ENCODE measurements around the gene ALS2CL.

The ALS2CL gene

DNA sequence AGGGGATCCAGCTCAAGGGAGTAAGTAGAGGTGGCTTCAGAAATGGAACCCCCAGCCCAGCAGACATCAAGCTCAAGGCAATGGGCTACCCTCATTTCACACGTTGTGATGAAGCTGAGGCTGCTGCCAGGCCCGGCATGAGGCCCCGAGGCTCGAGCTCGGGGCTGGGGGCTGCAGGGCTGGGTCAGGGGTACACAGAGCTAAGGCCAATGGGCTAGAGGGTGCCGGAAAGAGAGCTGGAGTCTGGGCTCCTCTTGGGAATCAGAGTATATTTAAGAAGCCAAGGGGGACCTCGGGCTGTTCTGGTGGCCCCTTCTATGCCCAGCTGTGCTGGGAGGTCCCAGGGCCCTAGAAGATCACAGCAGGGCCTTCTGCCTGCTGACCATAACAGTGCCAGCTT is 16.8 kb upstream of the ALS2CL start:
- no peak overlapping the region for H4K91ac ChIP-seq (ENCODE audit: low read length)

DNA sequence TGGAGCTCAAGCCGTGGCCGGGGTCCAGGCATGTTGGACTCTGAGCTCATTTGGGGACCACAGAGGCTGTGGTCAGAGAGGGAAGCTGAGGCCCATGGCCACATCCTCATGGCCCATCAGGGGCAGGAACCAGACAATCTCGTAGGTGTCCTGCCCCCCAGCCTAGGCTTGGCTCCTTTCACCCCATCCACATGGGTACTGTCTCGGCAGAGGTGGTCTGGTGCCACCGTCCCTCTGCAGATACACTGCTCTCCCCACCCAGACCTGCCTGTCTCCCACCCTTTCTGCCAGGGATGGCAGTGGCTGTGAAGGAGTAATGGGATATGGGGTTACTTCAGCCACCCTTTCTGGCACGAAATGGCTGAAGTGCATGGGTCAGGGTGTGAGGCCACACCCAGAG is 16.2 kb upstream of the ALS2CL start:
- Histone ChIP-seq H2BK15ac (ENCODE audit: low read depth, poor library complexity, severe bottlenecking) (no peak overlapping the region), H2AK5ac (ENCODE audit: low read length, severe bottlenecking) (no peak overlapping the region), H3K9me3 (ENCODE audit: control insufficient read depth, low read length) (no peaks in the 10 kb centered on the region), H3K23ac (ENCODE audit: low read length in 2 of 2) (no peak overlapping the region), H3K79me1 (replicated peaks; ENCODE audit: low read length, poor library complexity, severe bottlenecking) (no peaks in the 10 kb centered on the region), H2BK120ac (ENCODE audit: low read depth, low read length) (no peak overlapping the region), H2AFZ (ENCODE audit: low read depth, low read length) (no peak overlapping the region), H3K4me1 (ENCODE audit: control insufficient read depth, insufficient read depth, low read depth, low read length) (peaks cover 8% of the 10 kb centered on the region), H3K9ac (ENCODE audit: low read length) (no peak overlapping the region), H3K18ac (ENCODE audit: low read depth in 1 of 2, low read length in 2 of 2) (no peak overlapping the region), H3K27ac (ENCODE audit: low read length, poor library complexity, severe bottlenecking) (no peak overlapping the region), H2BK12ac (ENCODE audit: low read length in 2 of 2) (no peak overlapping the region), H4K8ac (ENCODE audit: low read length) (no peak overlapping the region), H2BK5ac (ENCODE audit: low read depth, low read length, poor library complexity, severe bottlenecking) (no peak overlapping the region), H3K27me3 (ENCODE audit: control insufficient read depth in 1 of 2, insufficient read depth in 1 of 2, low read length in 2 of 2) (peaks cover 10 to 26% of the 10 kb centered on the region in 2 experiments), H3K4me2 (ENCODE audit: low read length, poor library complexity, severe bottlenecking) (no peak overlapping the region), H3K14ac (ENCODE audit: low read length in 2 of 2) (no peak overlapping the region), H3K4me3 (ENCODE audit: insufficient read depth in 1 of 2, low read depth in 1 of 2, low read length in 2 of 2) (no peak overlapping the region), H3K36me3 (ENCODE audit: control insufficient read depth in 1 of 2, insufficient read depth in 2 of 2, low read depth in 1 of 2, low read length in 2 of 2) (no peaks in the 10 kb centered on the region), H4K91ac (ENCODE audit: low read length) (no peak overlapping the region), H3K4ac (ENCODE audit: low read depth in 1 of 2, low read length in 2 of 2) (no peak overlapping the region)
- DNase-seq: no peak
- 95% methylated on average over 3 of the region's 6 CpGs for WGBS

More for the DNA sequence above, 16.8 kb upstream of the ALS2CL start:
- H2BK15ac ChIP-seq (ENCODE audit: low read depth, poor library complexity, severe bottlenecking): no peak overlapping the region
- H3K9me3 ChIP-seq (ENCODE audit: control insufficient read depth, low read length): no peaks in the 10 kb centered on the region
- H3K27ac ChIP-seq (ENCODE audit: low read length, poor library complexity, severe bottlenecking): no peak overlapping the region
- no peak overlapping the region for H4K8ac ChIP-seq (ENCODE audit: low read length)
- H3K4me2 ChIP-seq (ENCODE audit: low read length, poor library complexity, severe bottlenecking): no peak overlapping the region
- peaks cover 6% of the 10 kb centered on the region for H3K4me1 ChIP-seq (ENCODE audit: control insufficient read depth, insufficient read depth, low read depth, low read length)
- no peak overlapping the region for H2BK120ac ChIP-seq (ENCODE audit: low read depth, low read length)
- no peak overlapping the region for H3K23ac ChIP-seq (ENCODE audit: low read length in 2 of 2)
- H2AK5ac ChIP-seq (ENCODE audit: low read length, severe bottlenecking): no peak overlapping the region
- no peak overlapping the region for H2AFZ ChIP-seq (ENCODE audit: low read depth, low read length)
- no peak overlapping the region for H2BK12ac ChIP-seq (ENCODE audit: low read length in 2 of 2)
- H2BK5ac ChIP-seq (ENCODE audit: low read depth, low read length, poor library complexity, severe bottlenecking): no peak overlapping the region
- no peaks in the 10 kb centered on the region for H3K79me1 ChIP-seq (replicated peaks; ENCODE audit: low read length, poor library complexity, severe bottlenecking)
- no peak for DNase-seq
- H3K4ac ChIP-seq (ENCODE audit: low read depth in 1 of 2, low read length in 2 of 2): no peak overlapping the region
- H3K14ac ChIP-seq (ENCODE audit: low read length in 2 of 2): no peak overlapping the region
- no peak overlapping the region for H3K4me3 ChIP-seq (ENCODE audit: insufficient read depth in 1 of 2, low read depth in 1 of 2, low read length in 2 of 2)
- H3K18ac ChIP-seq (ENCODE audit: low read depth in 1 of 2, low read length in 2 of 2): no peak overlapping the region
- H3K36me3 ChIP-seq (ENCODE audit: control insufficient read depth in 1 of 2, insufficient read depth in 2 of 2, low read depth in 1 of 2, low read length in 2 of 2): no peaks in the 10 kb centered on the region
- no peak overlapping the region for H3K9ac ChIP-seq (ENCODE audit: low read length)
- 77% methylated on average over 6 of the region's 7 CpGs for WGBS
- H3K27me3 ChIP-seq (ENCODE audit: control insufficient read depth in 1 of 2, insufficient read depth in 1 of 2, low read length in 2 of 2): peaks cover 15 to 29% of the 10 kb centered on the region in 2 experiments

DNA sequence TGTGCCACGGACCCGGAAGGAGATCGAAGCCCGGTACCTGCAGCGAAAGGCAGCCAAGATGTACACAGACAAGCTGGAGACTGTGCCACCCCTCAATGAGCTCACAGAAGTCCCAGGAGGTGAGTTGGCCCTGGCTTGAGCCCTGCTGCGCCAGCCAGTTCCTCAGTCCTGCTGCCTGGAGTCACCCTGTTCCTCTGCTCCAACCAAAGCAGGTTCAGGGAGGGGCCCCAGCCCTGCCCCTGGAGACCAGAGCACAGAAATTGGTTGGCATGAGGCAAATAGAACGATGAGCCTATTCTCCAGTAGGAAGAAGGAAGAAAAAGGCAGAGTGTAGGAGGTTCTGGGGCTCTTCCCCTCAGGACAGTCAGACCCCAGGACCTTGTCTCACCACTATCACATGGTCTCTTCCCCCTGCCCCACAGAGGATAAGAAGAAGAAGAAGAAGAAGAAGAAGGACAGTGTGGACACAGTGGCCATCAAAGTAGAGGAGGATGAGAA is 15.7 kb upstream of the ALS2CL start:
- no peaks in the 10 kb centered on the region for H3K9me3 ChIP-seq (ENCODE audit: control insufficient read depth, low read length)
- no peak for DNase-seq
- no peak overlapping the region for H2AFZ ChIP-seq (ENCODE audit: low read depth, low read length)
- 95% methylated on average over 7 of the region's 7 CpGs for WGBS
- H3K4me3 ChIP-seq (ENCODE audit: insufficient read depth in 1 of 2, low read depth in 1 of 2, low read length in 2 of 2): no peak overlapping the region
- H3K27me3 ChIP-seq (ENCODE audit: control insufficient read depth in 1 of 2, insufficient read depth in 1 of 2, low read length in 2 of 2): peaks cover 10 to 26% of the 10 kb centered on the region in 2 experiments
- no peak overlapping the region for H2AK5ac ChIP-seq (ENCODE audit: low read length, severe bottlenecking)
- no peak overlapping the region for H3K27ac ChIP-seq (ENCODE audit: low read length, poor library complexity, severe bottlenecking)
- H2BK12ac ChIP-seq (ENCODE audit: low read length in 2 of 2): no peak overlapping the region
- H3K4me2 ChIP-seq (ENCODE audit: low read length, poor library complexity, severe bottlenecking): no peak overlapping the region
- H2BK15ac ChIP-seq (ENCODE audit: low read depth, poor library complexity, severe bottlenecking): no peak overlapping the region
- no peak overlapping the region for H3K9ac ChIP-seq (ENCODE audit: low read length)
- no peak overlapping the region for H3K23ac ChIP-seq (ENCODE audit: low read length in 2 of 2)
- H3K14ac ChIP-seq (ENCODE audit: low read length in 2 of 2): no peak overlapping the region
- no peak overlapping the region for H3K18ac ChIP-seq (ENCODE audit: low read depth in 1 of 2, low read length in 2 of 2)
- H2BK120ac ChIP-seq (ENCODE audit: low read depth, low read length): no peak overlapping the region
- no peak overlapping the region for H2BK5ac ChIP-seq (ENCODE audit: low read depth, low read length, poor library complexity, severe bottlenecking)
- no peaks in the 10 kb centered on the region for H3K36me3 ChIP-seq (ENCODE audit: control insufficient read depth in 1 of 2, insufficient read depth in 2 of 2, low read depth in 1 of 2, low read length in 2 of 2)
- H4K91ac ChIP-seq (ENCODE audit: low read length): no peak overlapping the region
- H4K8ac ChIP-seq (ENCODE audit: low read length): no peak overlapping the region
- peaks cover 8% of the 10 kb centered on the region for H3K4me1 ChIP-seq (ENCODE audit: control insufficient read depth, insufficient read depth, low read depth, low read length)
- H3K79me1 ChIP-seq (replicated peaks; ENCODE audit: low read length, poor library complexity, severe bottlenecking): no peaks in the 10 kb centered on the region
- H3K4ac ChIP-seq (ENCODE audit: low read depth in 1 of 2, low read length in 2 of 2): no peak overlapping the region

DNA sequence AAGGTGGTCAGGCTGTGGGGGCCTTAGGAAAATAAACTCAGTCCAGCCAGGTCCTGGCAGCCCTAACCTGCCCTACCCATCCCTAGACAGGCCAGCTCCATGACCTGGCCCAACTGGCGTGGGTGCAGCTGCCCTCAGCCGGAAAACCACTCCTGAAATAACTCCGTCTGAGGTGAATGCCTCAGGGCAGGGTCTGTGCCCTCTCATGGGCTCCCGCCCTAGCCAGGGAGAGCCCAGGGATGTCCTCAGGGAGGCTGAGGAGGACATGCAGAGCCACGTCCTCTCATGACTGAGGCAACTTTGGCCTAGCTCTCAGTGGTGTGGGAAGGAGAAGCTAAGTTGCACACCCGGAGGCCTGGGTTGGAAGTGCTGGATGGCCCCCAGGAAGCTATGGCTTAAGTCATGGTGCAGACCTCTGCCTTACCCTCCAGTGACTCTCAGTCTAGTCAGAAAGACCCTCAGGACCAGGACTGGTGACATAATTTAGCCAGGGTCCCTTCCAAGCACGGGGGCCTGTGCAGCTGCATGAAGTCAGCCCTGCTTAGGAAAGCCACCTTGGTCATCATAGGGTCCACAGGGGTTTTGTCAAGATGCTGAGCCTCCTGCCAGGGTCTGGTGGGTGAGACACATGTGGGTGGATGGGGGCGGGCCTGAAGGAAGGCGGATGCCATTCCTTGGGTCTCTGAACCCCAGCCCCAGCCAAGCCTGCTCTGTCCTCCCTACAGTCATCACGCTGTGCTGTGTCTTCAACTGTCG is 15.1 kb upstream of the ALS2CL start:
- no peak overlapping the region for H2AK5ac ChIP-seq (ENCODE audit: low read length, severe bottlenecking)
- no peak overlapping the region for H3K18ac ChIP-seq (ENCODE audit: low read depth in 1 of 2, low read length in 2 of 2)
- no peak overlapping the region for H3K4me2 ChIP-seq (ENCODE audit: low read length, poor library complexity, severe bottlenecking)
- H2AFZ ChIP-seq (ENCODE audit: low read depth, low read length): no peak overlapping the region
- no peak for DNase-seq
- no peak overlapping the region for H4K91ac ChIP-seq (ENCODE audit: low read length)
- H3K36me3 ChIP-seq (ENCODE audit: control insufficient read depth in 1 of 2, insufficient read depth in 2 of 2, low read depth in 1 of 2, low read length in 2 of 2): no peaks in the 10 kb centered on the region
- H3K4ac ChIP-seq (ENCODE audit: low read depth in 1 of 2, low read length in 2 of 2): no peak overlapping the region
- H3K79me1 ChIP-seq (replicated peaks; ENCODE audit: low read length, poor library complexity, severe bottlenecking): no peaks in the 10 kb centered on the region
- peaks cover 8% of the 10 kb centered on the region for H3K4me1 ChIP-seq (ENCODE audit: control insufficient read depth, insufficient read depth, low read depth, low read length)
- H2BK12ac ChIP-seq (ENCODE audit: low read length in 2 of 2): no peak overlapping the region
- no peak overlapping the region for H2BK120ac ChIP-seq (ENCODE audit: low read depth, low read length)
- H3K9me3 ChIP-seq (ENCODE audit: control insufficient read depth, low read length): no peaks in the 10 kb centered on the region
- WGBS: 84% methylated on average over 11 of the region's 11 CpGs
- H2BK5ac ChIP-seq (ENCODE audit: low read depth, low read length, poor library complexity, severe bottlenecking): no peak overlapping the region
- H4K8ac ChIP-seq (ENCODE audit: low read length): no peak overlapping the region
- no peak overlapping the region for H3K14ac ChIP-seq (ENCODE audit: low read length in 2 of 2)
- H3K9ac ChIP-seq (ENCODE audit: low read length): no peak overlapping the region
- H3K4me3 ChIP-seq (ENCODE audit: insufficient read depth in 1 of 2, low read depth in 1 of 2, low read length in 2 of 2): no peak overlapping the region
- peaks cover 16 to 31% of the 10 kb centered on the region in 2 experiments for H3K27me3 ChIP-seq (ENCODE audit: control insufficient read depth in 1 of 2, insufficient read depth in 1 of 2, low read length in 2 of 2)
- H3K23ac ChIP-seq (ENCODE audit: low read length in 2 of 2): no peak overlapping the region
- H2BK15ac ChIP-seq (ENCODE audit: low read depth, poor library complexity, severe bottlenecking): no peak overlapping the region
- no peak overlapping the region for H3K27ac ChIP-seq (ENCODE audit: low read length, poor library complexity, severe bottlenecking)
